ENCODE results near the gene PLXND1.

DNA sequence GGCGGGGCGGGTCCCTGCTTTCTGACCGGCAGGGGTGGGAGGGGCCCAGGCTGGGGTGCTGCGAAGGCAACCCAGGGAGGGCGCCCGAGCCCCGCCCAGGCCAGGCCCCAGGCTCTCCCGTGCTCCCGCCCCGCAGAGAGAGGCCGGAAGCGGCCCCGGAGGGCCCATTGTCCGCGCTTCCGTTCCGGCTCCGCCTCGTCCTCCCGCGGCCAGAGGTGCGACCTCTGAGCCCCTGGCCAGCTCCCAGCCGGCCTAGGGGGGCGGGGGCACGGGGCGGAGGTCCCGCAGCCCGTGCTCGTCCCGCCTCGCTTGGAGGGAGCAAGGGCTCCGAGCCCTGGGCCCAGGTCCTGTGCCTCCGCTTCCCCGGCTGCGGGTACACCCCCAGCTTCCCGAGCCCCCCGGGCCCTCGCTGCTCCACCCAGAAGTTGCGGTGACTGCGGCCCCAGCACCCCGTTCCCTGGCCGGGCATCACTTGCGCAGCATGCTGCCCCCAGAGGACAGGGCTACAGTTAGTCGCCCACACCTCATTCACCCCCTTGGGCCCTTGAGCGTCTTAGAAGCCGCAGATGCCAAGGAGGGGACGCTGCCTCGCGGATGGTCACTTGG is 20.4 kb upstream of the PLXND1 start:
- TF ChIP-seq CTCF (IDR thresholded peaks at IDR 0.05; ENCODE audit: low read depth, low read length): no peak; the same call in 1 of the 2 replicates
- TF ChIP-seq EZH2phosphoT487 (IDR thresholded peaks at IDR 0.05; ENCODE audit: low read depth): no peak
